ENCODE data around the gene OR6N1.

The OR6N1 gene, protein sequence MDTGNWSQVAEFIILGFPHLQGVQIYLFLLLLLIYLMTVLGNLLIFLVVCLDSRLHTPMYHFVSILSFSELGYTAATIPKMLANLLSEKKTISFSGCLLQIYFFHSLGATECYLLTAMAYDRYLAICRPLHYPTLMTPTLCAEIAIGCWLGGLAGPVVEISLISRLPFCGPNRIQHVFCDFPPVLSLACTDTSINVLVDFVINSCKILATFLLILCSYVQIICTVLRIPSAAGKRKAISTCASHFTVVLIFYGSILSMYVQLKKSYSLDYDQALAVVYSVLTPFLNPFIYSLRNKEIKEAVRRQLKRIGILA

DNA sequence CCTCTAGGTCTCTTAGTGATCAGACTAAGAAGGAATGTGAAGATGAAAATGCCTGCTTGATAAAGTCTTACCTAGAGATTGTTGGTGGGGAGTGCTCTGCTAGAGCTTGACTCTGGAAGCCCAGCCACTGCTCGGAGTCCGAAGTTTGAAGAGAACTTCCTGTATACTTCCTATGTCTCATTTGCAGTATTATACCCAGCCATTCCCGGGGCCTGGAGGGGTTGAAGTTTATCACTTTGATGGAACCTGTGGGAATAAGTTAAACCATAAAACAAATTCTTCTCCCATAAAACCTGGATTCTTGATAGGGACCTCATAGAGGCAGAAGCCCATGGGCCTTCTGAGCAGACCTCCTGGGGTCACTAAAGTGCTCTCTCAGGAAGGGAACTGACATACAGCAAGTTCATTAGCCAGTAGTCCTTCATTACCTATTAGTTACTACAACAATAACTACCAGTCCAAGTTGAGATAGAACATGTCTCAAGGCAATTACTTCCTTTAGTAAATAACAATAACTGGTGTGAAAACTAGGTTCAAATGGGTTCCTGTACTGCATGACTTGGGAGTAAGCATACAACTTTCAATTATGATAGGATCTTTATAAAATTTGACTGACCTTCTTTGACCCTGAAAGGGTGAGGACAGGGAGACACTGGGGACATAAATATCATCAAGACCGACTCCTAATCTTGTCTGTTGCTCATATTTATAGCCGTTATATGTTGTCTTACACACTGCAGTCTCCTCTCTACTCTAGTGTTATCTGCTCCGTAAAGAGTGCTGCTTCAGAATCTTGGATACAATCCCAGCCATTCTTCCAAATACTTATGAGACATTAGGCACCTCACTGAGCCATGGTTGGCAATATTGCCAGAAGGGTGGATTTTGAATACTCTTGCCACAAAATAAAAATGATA, at the start of gene OR6N1:
Gene OR6N1 (minus strand): TSS at position 246 of the 917 bp plus-strand sequence. CDS start 5,513 bp downstream, outside the sequence.
- no peaks in the 10 kb centered on the region for H3K4me1 Mint-ChIP-seq
- H3K4me3 Mint-ChIP-seq = no peak within 1 kb of the TSS
- H3K27me3 Mint-ChIP-seq = no peaks in the 10 kb centered on the region
- H3K36me3 Mint-ChIP-seq (ENCODE audit: insufficient read depth) = no peaks in the 10 kb centered on the region
- DNase-seq (ENCODE audit: low spot score in 2 of 2) (no peak), ATAC-seq (replicated peaks; ENCODE audit: extremely low read depth, poor library complexity, severe bottlenecking) (no peak)
- no peaks in the 10 kb centered on the region for H3K9me3 Mint-ChIP-seq
- no peak within 1 kb of the TSS for H3K27ac Mint-ChIP-seq (ENCODE audit: low read depth)

DNA sequence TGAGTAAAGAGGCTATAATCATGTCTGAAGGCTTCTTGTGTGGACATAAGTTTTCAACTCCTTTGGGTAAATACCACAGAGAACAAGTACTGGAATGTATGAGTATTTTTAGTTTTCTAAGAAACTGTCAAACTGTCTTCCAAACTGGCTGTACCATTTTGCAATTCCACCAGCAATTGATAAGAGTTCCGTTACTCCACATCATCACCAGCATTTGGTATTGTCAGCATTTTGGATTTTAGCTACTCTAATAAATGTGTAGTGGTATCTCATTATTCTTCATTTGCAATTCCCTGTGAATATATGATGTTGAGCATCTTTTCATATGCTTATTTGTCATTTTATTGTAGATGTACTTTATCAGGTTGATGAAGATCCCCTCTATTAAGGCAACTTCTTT, 49.7 kb upstream of the OR6N1 start:
- Mint-ChIP-seq H3K27me3 (no peaks in the 10 kb centered on the region), H3K36me3 (ENCODE audit: insufficient read depth) (no peaks in the 10 kb centered on the region), H3K4me1 (peaks cover 38% of the 10 kb centered on the region), H3K9me3 (no peaks in the 10 kb centered on the region), H3K27ac (ENCODE audit: low read depth) (no peak overlapping the region), H3K4me3 (no peak overlapping the region)
- ATAC-seq (replicated peaks; ENCODE audit: extremely low read depth, poor library complexity, severe bottlenecking) (no peak), DNase-seq (ENCODE audit: low spot score in 2 of 2) (no peak)

DNA sequence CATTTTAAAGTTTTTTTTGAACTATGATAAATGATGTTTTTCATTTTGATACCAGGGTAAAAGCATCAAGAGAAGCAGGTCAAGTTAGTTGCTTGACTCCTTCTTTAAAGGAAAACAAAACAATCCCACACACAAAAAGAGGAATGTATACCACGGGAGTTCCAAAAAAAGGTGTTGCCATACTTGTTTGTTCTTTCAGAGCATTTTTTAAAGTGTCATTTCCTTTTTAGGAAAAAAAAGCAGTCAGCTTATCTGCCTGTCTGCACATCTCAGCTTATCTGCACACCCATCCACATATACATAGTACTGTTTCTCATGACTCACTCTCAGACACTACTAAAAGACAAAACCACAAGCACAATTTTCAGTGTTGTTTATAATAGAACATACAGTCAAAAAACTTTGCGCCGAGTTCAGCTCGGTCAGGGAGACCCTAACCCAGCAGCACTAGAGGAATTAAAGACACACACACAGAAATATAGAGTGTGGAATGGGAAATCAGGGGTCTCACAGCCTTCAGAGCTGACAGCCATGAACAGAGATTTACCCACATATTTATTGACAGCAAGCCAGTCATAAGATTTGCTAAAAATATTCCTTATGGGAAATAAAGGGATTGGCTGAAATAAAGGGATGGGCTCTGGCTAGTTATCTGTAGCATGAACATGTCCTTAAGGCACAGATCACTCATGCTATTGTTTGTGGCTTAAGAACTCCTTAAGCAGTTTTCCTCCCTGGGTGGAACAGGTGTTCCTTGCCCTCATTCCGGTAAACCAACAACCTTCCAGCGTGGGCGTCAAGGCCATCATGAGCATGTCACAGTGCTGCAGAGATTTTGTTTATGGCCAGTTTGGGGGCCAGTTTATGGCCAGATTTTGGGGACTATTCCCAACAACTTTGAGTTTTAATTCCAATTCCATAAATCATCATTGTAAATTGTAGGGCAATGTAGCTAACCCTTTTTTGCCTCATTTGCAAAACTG, 47.8 kb upstream of the OR6N1 start:
- H3K27ac Mint-ChIP-seq (ENCODE audit: low read depth) = peak overlapping the region; percentile 94
- H3K9me3 Mint-ChIP-seq = no peaks in the 10 kb centered on the region
- peak overlapping the region; percentile 68 for H3K4me3 Mint-ChIP-seq
- H3K36me3 Mint-ChIP-seq (ENCODE audit: insufficient read depth) = no peaks in the 10 kb centered on the region
- DNase-seq (ENCODE audit: low spot score in 2 of 2) (no peak), ATAC-seq (replicated peaks; ENCODE audit: extremely low read depth, poor library complexity, severe bottlenecking) (peak; percentile 100)
- H3K4me1 Mint-ChIP-seq = peaks cover 38% of the 10 kb centered on the region
- H3K27me3 Mint-ChIP-seq = no peaks in the 10 kb centered on the region

DNA sequence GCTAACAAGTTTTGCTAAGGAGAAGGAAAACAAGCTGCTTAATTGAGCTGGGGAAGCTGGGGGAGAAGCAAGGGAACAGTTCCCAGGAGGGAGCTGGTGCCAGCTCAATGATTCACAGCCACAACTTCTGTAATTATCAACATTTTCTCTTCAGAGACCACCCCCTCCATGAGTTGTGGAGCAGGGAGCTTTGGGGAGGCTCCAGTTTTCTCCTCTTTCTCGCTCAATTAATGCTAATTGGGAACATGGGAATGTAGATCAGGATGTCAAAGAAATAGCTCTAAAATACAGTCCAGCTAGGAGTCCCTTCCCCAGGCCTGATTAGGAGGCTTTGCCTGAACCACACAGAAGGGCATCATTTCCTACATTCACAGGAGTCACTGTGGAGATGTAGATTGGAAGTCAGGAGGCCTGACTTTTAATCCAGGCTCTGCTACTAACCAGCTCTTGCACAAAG, 47.0 kb upstream of the OR6N1 start:
- H3K9me3 Mint-ChIP-seq = no peaks in the 10 kb centered on the region
- peak overlapping the region; percentile 68 for H3K4me3 Mint-ChIP-seq
- H3K36me3 Mint-ChIP-seq (ENCODE audit: insufficient read depth) = no peaks in the 10 kb centered on the region
- no peak for DNase-seq (ENCODE audit: low spot score in 2 of 2)
- peaks cover 38% of the 10 kb centered on the region for H3K4me1 Mint-ChIP-seq
- no peak for ATAC-seq (replicated peaks; ENCODE audit: extremely low read depth, poor library complexity, severe bottlenecking)
- no peaks in the 10 kb centered on the region for H3K27me3 Mint-ChIP-seq
- H3K27ac Mint-ChIP-seq (ENCODE audit: low read depth) = peak overlapping the region; percentile 94

DNA sequence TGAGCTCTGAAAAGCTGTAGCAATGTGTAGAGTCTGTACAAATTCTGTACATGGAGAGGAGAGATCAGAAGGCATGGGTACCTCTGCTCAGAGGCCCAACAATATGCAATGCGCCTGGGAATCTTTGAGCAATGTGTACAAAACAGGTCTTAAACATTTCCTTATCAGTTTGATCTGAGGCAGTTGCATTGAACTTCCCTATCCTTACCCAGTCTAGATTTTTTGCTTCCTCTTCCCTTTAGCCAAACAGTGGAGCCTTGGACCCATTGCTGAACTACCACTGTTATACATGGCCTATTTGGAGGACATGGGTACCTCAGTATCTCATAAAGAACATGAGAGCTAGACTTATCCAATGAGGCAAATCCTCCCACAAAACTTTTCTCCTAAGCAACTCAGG, 46.6 kb upstream of the OR6N1 start:
- no peaks in the 10 kb centered on the region for H3K36me3 Mint-ChIP-seq (ENCODE audit: insufficient read depth)
- DNase-seq (ENCODE audit: low spot score in 2 of 2) (no peak), ATAC-seq (replicated peaks; ENCODE audit: extremely low read depth, poor library complexity, severe bottlenecking) (no peak)
- peak overlapping the region; percentile 94 for H3K27ac Mint-ChIP-seq (ENCODE audit: low read depth)
- H3K4me3 Mint-ChIP-seq = peak overlapping the region; percentile 68
- peaks cover 38% of the 10 kb centered on the region for H3K4me1 Mint-ChIP-seq
- no peaks in the 10 kb centered on the region for H3K9me3 Mint-ChIP-seq
- H3K27me3 Mint-ChIP-seq = no peaks in the 10 kb centered on the region

DNA sequence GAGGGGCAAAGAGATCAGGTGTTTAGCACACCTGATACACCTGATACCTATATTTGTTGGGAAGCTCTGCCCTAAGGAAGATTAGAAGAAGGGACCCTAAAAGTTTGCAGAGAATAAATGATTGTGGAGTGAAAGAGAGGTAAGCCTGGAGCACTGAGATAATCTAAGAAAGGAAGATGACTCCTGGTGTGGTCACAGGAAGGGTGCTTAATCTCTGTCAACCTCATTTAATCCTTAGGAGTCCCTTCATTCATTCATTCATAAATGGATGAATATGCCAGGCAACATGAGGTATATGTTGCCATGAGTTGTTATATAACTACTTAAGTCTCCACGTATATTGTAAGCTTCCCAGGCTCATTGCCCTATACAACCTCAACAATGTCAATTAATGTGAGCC, 43.0 kb upstream of the OR6N1 start:
- no peak for ATAC-seq (replicated peaks; ENCODE audit: extremely low read depth, poor library complexity, severe bottlenecking)
- Mint-ChIP-seq H3K36me3 (ENCODE audit: insufficient read depth) (no peaks in the 10 kb centered on the region), H3K27ac (ENCODE audit: low read depth) (no peak overlapping the region), H3K9me3 (no peaks in the 10 kb centered on the region), H3K4me3 (no peak overlapping the region), H3K27me3 (no peaks in the 10 kb centered on the region), H3K4me1 (peaks cover 34% of the 10 kb centered on the region)
- no peak for DNase-seq (ENCODE audit: low spot score in 2 of 2)

DNA sequence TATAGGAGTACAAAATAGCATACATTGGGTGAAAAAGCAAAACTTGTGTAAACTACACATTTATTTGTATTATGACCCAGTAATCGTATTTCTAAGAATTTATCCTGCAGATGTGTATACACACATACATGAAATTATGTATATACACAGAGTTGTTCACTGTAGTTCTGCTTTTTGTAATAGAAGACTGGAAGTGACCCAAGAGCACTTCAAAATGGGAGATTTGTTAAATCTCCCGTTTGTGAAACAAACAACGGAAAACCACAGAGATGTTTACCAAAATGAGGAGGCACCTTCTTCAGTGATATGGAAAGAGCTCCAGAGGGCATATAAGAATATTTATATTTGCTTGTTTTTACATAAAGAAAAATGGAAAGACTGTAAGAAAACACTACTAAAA, 41.2 kb upstream of the OR6N1 start:
- H3K9me3 Mint-ChIP-seq = no peaks in the 10 kb centered on the region
- H3K27me3 Mint-ChIP-seq = no peaks in the 10 kb centered on the region
- no peak overlapping the region for H3K27ac Mint-ChIP-seq (ENCODE audit: low read depth)
- DNase-seq (ENCODE audit: low spot score in 2 of 2) = no peak
- peaks cover 16% of the 10 kb centered on the region for H3K4me1 Mint-ChIP-seq
- no peak overlapping the region for H3K4me3 Mint-ChIP-seq
- no peak for ATAC-seq (replicated peaks; ENCODE audit: extremely low read depth, poor library complexity, severe bottlenecking)
- H3K36me3 Mint-ChIP-seq (ENCODE audit: insufficient read depth) = no peaks in the 10 kb centered on the region

DNA sequence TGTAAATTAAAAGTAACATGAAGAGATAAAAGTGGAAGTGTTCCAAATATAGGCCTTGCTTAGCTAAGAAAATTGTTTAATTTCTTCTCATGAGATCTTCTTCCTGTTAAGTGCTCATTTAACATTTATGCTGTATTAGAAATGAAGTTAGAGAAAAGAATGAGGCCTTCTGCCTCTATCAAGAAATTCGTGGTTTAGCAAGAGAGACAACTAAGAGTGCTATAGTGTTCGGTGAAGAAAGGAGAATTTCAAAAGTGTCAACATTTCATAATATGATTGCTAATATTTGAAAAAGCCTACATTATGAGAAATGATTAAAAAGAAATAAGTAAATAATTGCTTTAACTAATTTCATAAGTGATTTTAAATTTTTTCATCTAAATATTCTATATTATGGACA, 40.3 kb upstream of the OR6N1 start:
- DNase-seq (ENCODE audit: low spot score in 2 of 2) = no peak
- no peak for ATAC-seq (replicated peaks; ENCODE audit: extremely low read depth, poor library complexity, severe bottlenecking)
- no peaks in the 10 kb centered on the region for H3K27me3 Mint-ChIP-seq
- H3K36me3 Mint-ChIP-seq (ENCODE audit: insufficient read depth) = no peaks in the 10 kb centered on the region
- no peak overlapping the region for H3K4me3 Mint-ChIP-seq
- H3K9me3 Mint-ChIP-seq = no peaks in the 10 kb centered on the region
- H3K27ac Mint-ChIP-seq (ENCODE audit: low read depth) = no peak overlapping the region
- H3K4me1 Mint-ChIP-seq = peaks cover 8% of the 10 kb centered on the region

DNA sequence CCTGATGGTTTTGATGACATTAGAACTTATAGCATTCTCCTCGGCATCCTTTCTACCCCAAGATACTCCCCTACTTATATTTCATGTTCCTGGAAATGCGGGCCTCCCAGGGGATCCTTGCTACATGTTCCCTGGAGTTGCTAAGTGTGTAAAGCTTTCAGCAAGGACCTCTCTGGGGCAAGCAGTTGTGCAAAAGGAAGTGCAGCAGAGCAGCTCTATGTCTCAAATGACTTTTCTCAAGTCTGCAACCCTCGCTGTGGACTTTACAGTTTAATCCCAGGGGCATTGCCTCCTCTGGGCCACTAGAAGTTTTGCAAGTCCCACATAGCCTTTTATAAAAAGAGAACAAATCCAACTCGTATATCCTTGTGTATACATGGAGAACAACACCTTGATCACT, 38.3 kb upstream of the OR6N1 start:
- no peak for DNase-seq (ENCODE audit: low spot score in 2 of 2)
- Mint-ChIP-seq H3K27ac (ENCODE audit: low read depth) (no peak overlapping the region), H3K27me3 (no peaks in the 10 kb centered on the region), H3K36me3 (ENCODE audit: insufficient read depth) (no peaks in the 10 kb centered on the region), H3K4me3 (no peak overlapping the region), H3K4me1 (peaks cover 5% of the 10 kb centered on the region), H3K9me3 (no peaks in the 10 kb centered on the region)
- no peak for ATAC-seq (replicated peaks; ENCODE audit: extremely low read depth, poor library complexity, severe bottlenecking)

DNA sequence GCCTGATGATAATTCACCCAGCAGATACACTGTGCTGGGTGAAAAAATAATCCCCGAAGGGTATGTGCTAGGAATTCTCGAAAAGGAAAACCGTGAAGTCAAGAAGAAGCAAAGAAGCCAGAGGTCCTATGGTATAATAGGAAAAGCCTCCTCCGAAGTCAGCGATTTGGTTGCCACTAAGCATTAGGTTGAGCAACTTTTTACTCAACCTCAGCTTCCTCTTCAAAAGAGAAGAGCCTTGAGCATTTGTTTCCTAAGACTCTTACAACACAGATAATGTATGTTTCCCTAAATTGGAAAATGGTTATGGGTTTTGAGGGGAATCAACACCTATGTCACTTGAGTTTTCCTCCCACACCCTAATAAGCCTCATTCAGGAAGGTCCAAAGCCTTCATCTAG, 37.9 kb upstream of the OR6N1 start:
- Mint-ChIP-seq H3K4me3 (no peak overlapping the region), H3K36me3 (ENCODE audit: insufficient read depth) (no peaks in the 10 kb centered on the region), H3K4me1 (peaks cover 5% of the 10 kb centered on the region), H3K27ac (ENCODE audit: low read depth) (no peak overlapping the region), H3K9me3 (no peaks in the 10 kb centered on the region), H3K27me3 (no peaks in the 10 kb centered on the region)
- ATAC-seq (replicated peaks; ENCODE audit: extremely low read depth, poor library complexity, severe bottlenecking) (no peak), DNase-seq (ENCODE audit: low spot score in 2 of 2) (no peak)

DNA sequence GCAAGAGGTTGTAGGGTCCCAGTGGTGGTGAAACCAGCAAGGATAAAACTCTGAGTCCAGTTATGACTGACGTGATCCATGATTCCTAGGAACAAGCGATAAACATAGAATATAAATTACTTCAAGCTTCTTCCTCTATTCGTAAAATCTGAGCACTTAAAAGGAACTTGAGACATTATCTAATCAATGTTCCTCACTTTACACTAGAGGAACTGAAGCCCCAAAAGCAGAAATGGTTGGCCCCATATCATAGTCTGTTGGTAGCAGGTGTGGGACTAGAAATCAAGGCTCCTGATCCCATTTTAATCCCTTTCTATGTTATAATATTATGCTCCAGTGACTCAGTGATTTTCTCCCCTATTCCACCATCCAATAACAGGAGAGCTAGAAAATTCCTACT, 37.3 kb upstream of the OR6N1 start:
- Mint-ChIP-seq H3K27ac (ENCODE audit: low read depth) (no peak overlapping the region), H3K4me1 (peaks cover 5% of the 10 kb centered on the region), H3K4me3 (no peak overlapping the region), H3K36me3 (ENCODE audit: insufficient read depth) (no peaks in the 10 kb centered on the region), H3K9me3 (no peaks in the 10 kb centered on the region), H3K27me3 (no peaks in the 10 kb centered on the region)
- ATAC-seq (replicated peaks; ENCODE audit: extremely low read depth, poor library complexity, severe bottlenecking) (no peak), DNase-seq (ENCODE audit: low spot score in 2 of 2) (no peak)

DNA sequence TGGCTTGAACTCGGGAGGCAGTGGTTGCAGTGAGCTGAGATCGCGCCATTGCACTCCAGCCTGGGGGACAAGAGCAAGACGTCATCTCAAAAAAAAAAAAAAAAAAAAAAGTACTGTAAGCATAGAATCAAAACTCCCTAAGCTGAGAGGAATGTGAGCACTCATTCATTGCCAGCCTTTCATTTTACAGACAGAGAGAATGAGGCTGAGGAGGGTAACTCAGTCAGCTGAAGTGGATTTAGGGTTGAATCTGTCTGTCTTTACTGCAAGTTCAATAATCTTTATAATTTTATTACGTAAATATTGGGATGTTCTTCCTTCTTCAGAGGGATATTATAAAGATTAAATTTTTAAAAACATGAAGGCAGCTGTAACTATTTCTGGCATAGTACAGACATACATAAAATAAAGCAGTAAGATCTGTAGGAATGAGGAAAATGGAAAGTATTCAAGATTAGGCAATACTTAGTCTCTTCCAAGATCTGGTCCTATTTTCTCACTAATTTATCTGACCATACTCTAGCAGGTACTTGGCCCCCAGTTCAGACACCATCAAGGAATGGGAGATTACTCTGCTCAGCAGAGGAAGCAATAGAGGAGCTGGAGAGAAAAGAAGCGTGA, 35.0 kb upstream of the OR6N1 start:
- Mint-ChIP-seq H3K9me3 (no peaks in the 10 kb centered on the region), H3K4me1 (peaks cover 5% of the 10 kb centered on the region), H3K4me3 (no peak overlapping the region), H3K36me3 (ENCODE audit: insufficient read depth) (no peaks in the 10 kb centered on the region), H3K27ac (ENCODE audit: low read depth) (no peak overlapping the region), H3K27me3 (no peaks in the 10 kb centered on the region)
- no peak for ATAC-seq (replicated peaks; ENCODE audit: extremely low read depth, poor library complexity, severe bottlenecking)
- no peak for DNase-seq (ENCODE audit: low spot score in 2 of 2)

Measured in central memory CD8-positive, alpha-beta T cell (primary cell).